ENCODE results near the gene NPY2R.

Gene NPY2R

GRCh38 chr4:155186972-155187371, 21.5 kb upstream of the NPY2R start:
- no peak overlapping the region for H3K4me3 ChIP-seq (ENCODE audit: low read depth, low read length)
- TF ChIP-seq CTCF (IDR thresholded peaks at IDR 0.05; ENCODE audit: low read depth, low read length), result no peak

GRCh38 chr4:155187989-155188388, 20.4 kb upstream of the NPY2R start:
- no peak for TF ChIP-seq CTCF (IDR thresholded peaks at IDR 0.05; ENCODE audit: low read depth, low read length)
- H3K4me3 ChIP-seq (ENCODE audit: low read depth, low read length), result no peak overlapping the region

- TF ChIP-seq CTCF (IDR thresholded peaks at IDR 0.05; ENCODE audit: low read depth, low read length), result no peak
- no peak overlapping the region for H3K4me3 ChIP-seq (ENCODE audit: low read depth, low read length)
Measured at GRCh38 chr4:155190099-155190498, 18.3 kb upstream of the NPY2R start.

- no peak overlapping the region for H3K4me3 ChIP-seq (ENCODE audit: low read depth, low read length)
- no peak for TF ChIP-seq CTCF (IDR thresholded peaks at IDR 0.05; ENCODE audit: low read depth, low read length)
Measured at GRCh38 chr4:155197757-155198156, 10.7 kb upstream of the NPY2R start.

- no peak for TF ChIP-seq CTCF (IDR thresholded peaks at IDR 0.05; ENCODE audit: low read depth, low read length)
- H3K4me3 ChIP-seq (ENCODE audit: low read depth, low read length), result no peak overlapping the region
Measured at GRCh38 chr4:155207534-155208257, 740 bp upstream of the NPY2R start.

GRCh38 chr4:155220025-155220424, 11.6 kb downstream of the NPY2R start:
- TF ChIP-seq CTCF (IDR thresholded peaks at IDR 0.05; ENCODE audit: low read depth, low read length), result no peak
- H3K4me3 ChIP-seq (ENCODE audit: low read depth, low read length), result no peak overlapping the region

- TF ChIP-seq CTCF (IDR thresholded peaks at IDR 0.05; ENCODE audit: low read depth, low read length), result no peak
- no peak overlapping the region for H3K4me3 ChIP-seq (ENCODE audit: low read depth, low read length)
Measured at GRCh38 chr4:155227131-155227530, 18.7 kb downstream of the NPY2R start.

All from WI38 (cell line).